Measurements from ENCODE around the gene SGCE.

The SGCE gene

GRCh38 chr7:94618126-94618525 lies 37.8 kb downstream of the SGCE start:
- DNase-seq, result no peak

GRCh38 chr7:94616855-94617254 lies 39.1 kb downstream of the SGCE start:
- no peak for DNase-seq

GRCh38 chr7:94615666-94616065 lies 40.3 kb downstream of the SGCE start:
- DNase-seq, result no peak

GRCh38 chr7:94612661-94613060 lies 43.3 kb downstream of the SGCE start:
- no peak for DNase-seq

GRCh38 chr7:94612253-94612652 lies 43.7 kb downstream of the SGCE start:
- DNase-seq, result no peak

GRCh38 chr7:94609561-94609960 lies 46.4 kb downstream of the SGCE start:
- no peak for DNase-seq

- DNase-seq, result no peak
Observed at GRCh38 chr7:94605031-94605430, 50.9 kb downstream of the SGCE start.

GRCh38 chr7:94602181-94602580 lies 53.8 kb downstream of the SGCE start:
- no peak for DNase-seq

GRCh38 chr7:94600267-94600666 lies 55.7 kb downstream of the SGCE start:
- DNase-seq, result no peak

GRCh38 chr7:94595717-94596116 lies 60.2 kb downstream of the SGCE start:
- no peak for DNase-seq

GRCh38 chr7:94594882-94595281 lies 61.1 kb downstream of the SGCE start:
- no peak for DNase-seq

- DNase-seq, result no peak
Observed at GRCh38 chr7:94591176-94591575, 64.8 kb downstream of the SGCE start.

GRCh38 chr7:94590526-94591162 lies 65.3 kb downstream of the SGCE start:
- no peak for DNase-seq

- no peak for DNase-seq
Observed at GRCh38 chr7:94588075-94588474, 67.9 kb downstream of the SGCE start.

- DNase-seq, result no peak
Observed at GRCh38 chr7:94584113-94584512, 71.8 kb downstream of the SGCE start.

GRCh38 chr7:94580601-94581000 lies 75.3 kb downstream of the SGCE start:
- DNase-seq, result no peak

GRCh38 chr7:94579470-94579869 lies 76.5 kb downstream of the SGCE start:
- DNase-seq, result no peak

GRCh38 chr7:94578614-94579013 lies 77.3 kb downstream of the SGCE start:
- no peak for DNase-seq

GRCh38 chr7:94577357-94577756 lies 78.6 kb downstream of the SGCE start:
- DNase-seq, result no peak

- DNase-seq, result no peak
Observed at GRCh38 chr7:94576316-94576715, 79.6 kb downstream of the SGCE start.

GRCh38 chr7:94575646-94576045 lies 80.3 kb downstream of the SGCE start:
- no peak for DNase-seq

GRCh38 chr7:94571816-94572215 lies 84.1 kb downstream of the SGCE start:
- DNase-seq, result no peak

GRCh38 chr7:94567396-94567795 lies 88.5 kb downstream of the SGCE start:
- no peak for DNase-seq

GRCh38 chr7:94565247-94565894 lies 90.6 kb downstream of the SGCE start:
- no peak for DNase-seq

- DNase-seq, result no peak
Observed at GRCh38 chr7:94562525-94562924, 93.4 kb downstream of the SGCE start.
